ENCODE results near the gene RBM10.

The RBM10 gene

GRCh38 chrX:47176101-47176740 lies 31.2 kb downstream of the RBM10 start:
- no peak for FAIRE-seq

- no peak for FAIRE-seq
Measured at GRCh38 chrX:47177079-47177478, 32.1 kb downstream of the RBM10 start.

- FAIRE-seq = no peak
Measured at GRCh38 chrX:47178337-47178736, 33.3 kb downstream of the RBM10 start.

DNA sequence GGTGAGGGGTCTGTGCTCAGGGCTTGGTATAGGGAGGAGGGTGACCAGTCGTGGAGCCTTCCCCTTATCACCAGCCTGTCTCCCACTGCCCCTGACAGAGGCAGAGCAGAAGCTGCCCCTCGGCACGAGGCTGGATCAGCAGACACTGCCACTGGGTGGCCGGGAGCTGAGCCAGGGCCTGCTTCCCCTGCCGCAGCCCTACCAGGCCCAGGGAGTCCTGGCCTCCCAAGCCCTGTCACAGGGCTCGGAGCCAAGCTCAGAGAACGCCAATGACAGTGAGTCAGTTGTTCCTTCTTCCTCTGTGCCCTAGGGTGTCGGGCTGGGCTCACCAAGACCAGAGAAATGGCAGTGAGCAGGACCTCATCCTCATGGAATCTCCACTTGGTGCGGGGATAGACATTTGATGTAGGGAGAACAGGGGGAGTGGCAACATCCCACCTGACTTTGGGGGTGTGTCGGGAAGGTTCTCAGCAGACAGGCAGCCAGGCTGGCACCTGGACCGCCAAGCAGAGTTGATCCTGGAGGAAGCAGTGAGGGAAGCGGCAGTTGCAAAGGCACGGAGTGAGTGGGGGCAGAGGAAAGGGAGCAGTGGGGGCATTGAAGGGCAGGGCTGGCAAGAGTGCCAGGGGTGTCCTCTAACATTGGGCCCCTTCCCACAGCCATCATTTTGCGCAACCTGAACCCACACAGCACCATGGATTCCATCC lies 34.4 kb downstream of the RBM10 start:
- no peak for FAIRE-seq

- FAIRE-seq = no peak
Measured at GRCh38 chrX:47179928-47180255, 34.9 kb downstream of the RBM10 start.

DNA sequence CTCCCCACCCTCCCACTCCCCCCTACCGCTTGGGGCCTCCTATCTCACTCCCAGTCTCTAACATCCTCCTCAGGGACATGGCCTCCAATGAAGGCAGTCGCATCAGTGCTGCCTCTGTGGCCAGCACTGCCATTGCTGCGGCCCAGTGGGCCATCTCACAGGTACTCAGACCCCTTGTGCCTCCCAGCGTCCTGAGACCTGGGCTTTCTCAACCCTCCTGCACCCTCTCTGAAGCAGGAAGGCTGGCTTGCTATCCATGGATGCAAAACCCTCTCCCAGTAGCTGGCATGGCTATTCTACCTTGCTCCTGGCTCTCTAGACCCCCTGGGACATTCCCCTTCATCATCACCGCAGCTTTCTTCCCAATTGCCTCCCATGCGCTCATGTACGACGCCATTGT lies 35.3 kb downstream of the RBM10 start:
- FAIRE-seq = no peak

- no peak for FAIRE-seq
Measured at GRCh38 chrX:47181301-47181700, 36.3 kb downstream of the RBM10 start.

- FAIRE-seq = no peak
Measured at GRCh38 chrX:47182106-47182700, 37.2 kb downstream of the RBM10 start.

- no peak for FAIRE-seq
Measured at GRCh38 chrX:47184486-47184885, 39.5 kb downstream of the RBM10 start.

DNA sequence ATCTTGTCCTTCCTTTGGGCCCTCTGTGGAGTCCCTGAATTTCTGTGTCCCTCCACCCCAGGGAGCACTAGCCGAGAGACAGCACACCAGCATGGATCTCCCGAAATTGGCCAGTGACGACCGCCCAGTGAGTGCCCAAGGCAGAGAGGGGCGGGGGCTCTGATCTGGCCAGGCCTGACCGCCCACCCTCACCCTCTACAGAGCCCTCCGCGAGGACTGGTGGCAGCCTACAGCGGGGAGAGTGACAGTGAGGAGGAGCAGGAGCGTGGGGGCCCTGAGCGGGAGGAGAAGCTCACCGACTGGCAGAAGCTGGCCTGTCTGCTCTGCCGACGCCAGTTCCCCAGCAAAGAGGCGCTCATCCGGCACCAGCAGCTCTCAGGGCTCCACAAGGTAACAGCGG lies 40.2 kb downstream of the RBM10 start:
- no peak for FAIRE-seq

DNA sequence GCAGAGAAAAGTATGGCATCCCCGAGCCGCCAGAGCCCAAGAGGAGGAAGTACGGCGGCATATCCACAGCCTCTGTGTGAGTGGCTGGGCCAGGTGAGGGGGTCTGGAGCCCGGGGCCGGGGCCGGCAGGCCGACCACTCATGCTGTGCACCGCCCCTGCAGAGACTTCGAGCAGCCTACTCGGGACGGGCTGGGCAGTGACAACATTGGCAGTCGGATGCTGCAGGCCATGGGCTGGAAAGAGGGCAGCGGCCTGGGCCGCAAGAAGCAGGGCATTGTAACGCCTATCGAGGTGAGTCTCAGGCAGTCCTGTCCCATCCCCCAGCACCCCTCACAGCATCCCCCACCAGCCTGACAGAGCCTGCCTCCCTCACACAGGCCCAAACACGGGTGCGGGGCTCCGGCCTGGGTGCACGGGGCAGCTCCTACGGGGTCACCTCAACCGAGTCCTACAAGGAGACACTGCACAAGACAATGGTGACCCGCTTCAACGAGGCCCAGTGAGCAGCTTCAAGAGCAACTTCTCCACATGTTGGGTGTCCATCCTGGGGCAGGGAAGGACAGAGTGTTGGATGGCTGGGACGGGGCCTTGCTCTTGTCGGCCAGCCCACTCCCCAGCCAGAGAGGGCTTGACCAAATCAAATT lies 41.2 kb downstream of the RBM10 start:
- no peak for FAIRE-seq

GRCh38 chrX:47187106-47187677 lies 42.2 kb downstream of the RBM10 start:
- no peak for FAIRE-seq

GRCh38 chrX:47189906-47190305 lies 44.9 kb downstream of the RBM10 start:
- no peak for FAIRE-seq

GRCh38 chrX:47190445-47191269 lies 45.6 kb downstream of the RBM10 start:
- FAIRE-seq = peak; percentile 84

- no peak for FAIRE-seq
Measured at GRCh38 chrX:47191331-47191730, 46.3 kb downstream of the RBM10 start.

- FAIRE-seq = no peak
Measured at GRCh38 chrX:47191806-47192401, 46.9 kb downstream of the RBM10 start.

DNA sequence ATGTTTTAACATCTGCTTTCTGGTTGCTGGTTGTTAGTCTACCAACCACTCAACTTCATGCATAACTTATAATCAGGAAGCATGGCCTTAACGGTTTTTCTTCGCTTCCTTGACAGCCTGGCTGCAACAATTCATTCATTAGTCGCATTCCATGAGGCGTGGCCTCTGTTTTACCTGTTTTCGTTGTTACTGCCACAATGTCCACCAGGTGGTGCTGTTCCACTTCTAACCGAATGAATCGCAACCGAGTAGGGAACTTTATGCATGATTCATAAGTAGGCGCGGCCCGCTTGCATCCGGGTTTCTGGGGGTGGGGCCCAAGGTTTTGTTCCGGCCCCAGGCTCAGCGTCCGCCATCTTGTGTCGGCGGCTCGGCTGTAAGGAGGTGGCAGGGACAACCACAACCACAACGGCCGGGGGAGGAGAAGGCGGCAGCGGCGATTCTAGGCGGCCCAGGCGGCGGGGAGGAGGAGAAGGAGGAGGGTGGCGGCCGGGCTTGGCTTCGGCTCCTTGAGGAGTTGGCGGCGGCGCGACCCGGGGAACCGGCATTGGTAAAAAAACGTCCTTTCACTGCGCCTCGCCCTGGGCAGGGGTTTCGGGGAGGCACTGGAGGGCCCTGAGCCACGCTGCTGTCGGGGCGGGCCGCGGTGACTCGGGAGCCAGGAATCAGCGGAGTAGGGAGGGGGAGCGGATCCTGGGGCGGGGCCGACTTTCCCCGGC lies 48.6 kb downstream of the RBM10 start, which contains the start of gene UBA1:
UBA1 (plus strand) TSS at position 355 of the 719 bp plus-strand sequence. CDS start 4,974 bp downstream, outside the sequence.
- peak; percentile 99 for FAIRE-seq

DNA sequence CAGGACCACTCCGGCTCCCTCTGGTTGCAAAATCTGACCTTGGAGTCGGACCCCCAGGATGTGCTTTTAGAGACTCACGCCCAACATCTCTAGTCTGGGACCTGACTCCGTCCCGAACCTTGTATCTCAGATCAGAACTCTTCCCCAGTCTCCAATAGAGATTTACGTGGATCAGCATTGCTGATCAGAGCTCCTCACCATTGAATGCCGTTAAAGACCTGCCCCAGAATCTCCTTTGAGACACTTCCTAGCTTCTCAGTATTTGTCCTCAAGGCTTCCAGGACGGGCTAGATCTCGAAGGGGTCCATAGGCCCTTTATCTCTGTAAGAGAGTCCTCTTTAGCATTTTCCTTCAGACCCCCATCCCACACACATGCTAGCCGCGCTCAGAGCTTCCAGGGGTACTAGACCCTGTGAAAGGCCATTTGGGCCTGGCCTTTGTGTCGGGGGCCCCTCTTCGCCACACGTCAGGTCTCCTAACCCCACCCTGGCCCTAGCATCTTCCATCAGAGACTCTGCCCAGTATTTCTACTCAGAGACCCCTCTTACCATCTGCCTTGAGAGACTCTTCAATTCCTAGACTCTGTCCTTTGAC lies 49.3 kb downstream of the RBM10 start:
- no peak for FAIRE-seq

DNA sequence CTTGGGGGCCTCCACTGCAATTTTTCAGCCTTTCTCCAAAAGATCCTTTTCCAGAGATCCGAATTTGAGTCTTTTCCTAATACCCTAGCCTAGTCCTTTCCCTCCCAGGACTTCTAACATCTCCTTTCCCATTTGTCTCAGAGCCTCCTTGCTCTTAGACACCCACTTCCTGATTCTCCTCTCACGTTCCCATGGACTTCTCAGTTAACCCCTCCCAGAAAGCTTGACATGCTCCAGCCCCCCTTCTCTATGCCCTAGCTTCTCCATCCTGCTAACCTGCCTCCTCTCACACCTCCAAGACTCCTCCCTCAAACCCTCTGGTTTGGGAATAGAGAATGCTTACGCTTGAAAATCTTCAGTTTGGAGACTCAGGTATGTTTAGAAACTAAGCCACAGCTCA lies 51.1 kb downstream of the RBM10 start:
- FAIRE-seq = no peak

GRCh38 chrX:47197526-47197925 lies 52.5 kb downstream of the RBM10 start:
- no peak for FAIRE-seq

Data from A204.1 (cell line).